H1 (cell line): ENCODE data around the gene CEP104. TPM values are rescaled to one million over a fixed set of nuclear protein-coding genes. Genes with fewer than 3 reads are reported as not detected.

Experiments used
- BCL11A ChIP-seq, 2 experiments: IDR thresholded peaks; one replicate each; pipeline ENCODE4 v1.6.1; 2011; ENCODE audit warnings: low read depth in 2 of 2, low read length in 2 of 2, mild to moderate bottlenecking in 2 of 2
- GABPA ChIP-seq: IDR thresholded peaks from 2 replicates; pipeline ENCODE4 v1.6.1; 2011; ENCODE audit warnings: mild to moderate bottlenecking, low read length, moderate library complexity, borderline replicate concordance; ENCODE audit not compliant: insufficient read depth
- HDAC2 ChIP-seq, 2 experiments: fragments of 300-600 bp in 1 of 2; sonication (generic) in 1 of 2; IDR thresholded peaks; 2 replicates each; pipeline ENCODE4 v1.6.1; 2011 to 2012; ENCODE audit warnings: low read depth in 2 of 2, low read length in 2 of 2, mild to moderate bottlenecking in 2 of 2, moderate library complexity in 2 of 2, borderline replicate concordance in 1 of 2, inconsistent platforms in 1 of 2
- JUND ChIP-seq: IDR thresholded peaks from 2 replicates; pipeline ENCODE4 v1.6.1; 2011; ENCODE audit warnings: mild to moderate bottlenecking, improper control_type of control experiment, low read length
- MAFK ChIP-seq: IDR thresholded peaks from 2 replicates; pipeline ENCODE4 v1.6.1; 2012; ENCODE audit warnings: low read depth, mild to moderate bottlenecking, improper control_type of control experiment, low read length
- SP4 ChIP-seq: IDR thresholded peaks from 2 replicates; pipeline ENCODE4 v1.6.1; 2012; ENCODE audit warnings: low read length, inconsistent platforms
- polyA plus RNA-seq, 7 experiments: library from polyadenylated mRNA; depleted of rRNA in 3 of 7; stranded (reverse) in 5 of 7; unstranded in 2 of 7; fragments of >200 nt in 5 of 7; fragments of 200-250 nt in 2 of 7; gene quantifications; 1 replicate in 5 of 7; 2 replicates in 1 of 7; 4 replicates in 1 of 7; pipeline versions ENCODE4 v1.2.1 to v1.2.3, GENCODE V29; 2011 to 2013; ENCODE audit warnings: missing spikeins in 2 of 7, mixed read lengths in 2 of 7
- total RNA-seq: library from RNA; stranded (reverse); fragmentation: NEBNext Ultra II Directional; extraction: Animal tissue kit (Norgen Biotek cat#: 25700); gene quantifications from 2 replicates; pipeline ENCODE4 v1.2.1, GENCODE V29; 2021

Gene CEP104
- total and polyA plus RNA-seq, 2 of the 8 experiments (the other 6 are each of a cell fraction or from before 2014, with no cell fraction given) = 8.0 to 43.9 TPM

DNA sequence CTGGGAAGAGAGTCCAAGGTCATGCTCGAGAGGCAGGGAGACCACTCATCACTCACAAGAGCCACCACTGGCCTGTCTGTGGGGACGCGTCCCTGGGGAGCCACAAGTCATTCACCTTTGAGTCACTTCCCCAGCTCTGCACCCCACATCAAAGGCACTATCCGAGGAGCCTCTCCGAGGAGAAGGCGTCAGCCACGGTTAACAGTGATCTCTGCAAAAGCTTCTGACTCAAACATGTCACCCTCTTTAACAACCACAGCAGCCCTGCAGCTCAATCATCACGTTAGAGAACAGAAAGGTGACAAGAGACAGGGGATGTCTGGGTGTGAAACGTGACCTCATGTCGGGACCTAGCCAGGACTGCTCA lies 69.7 kb downstream of the CEP104 start (continued):
- TF ChIP-seq HDAC2 (IDR thresholded peaks at IDR 0.05; ENCODE audit: borderline replicate concordance in 1 of 2, low read depth in 2 of 2, low read length in 2 of 2) (no peak), GABPA (no peak), JUND (no peak), SP4 (no peak), BCL11A (IDR thresholded peaks at IDR 0.05; ENCODE audit: low read depth in 2 of 2, low read length in 2 of 2) (no peak), MAFK (no peak)
- TF ChIP-seq, all 59 proteins: peak for 0
